Suprapubic skin (tissue), 4 donors: ENCODE data around the gene PEDS1. TPM values are rescaled to one million over a fixed set of nuclear protein-coding genes. Genes with fewer than 3 reads are reported as not detected.
A peak's percentile ranks its signal among the peaks of the same experiment; 100 is the strongest.
"Not testable (repeated sequence)": the region's sequence is repeated elsewhere in the genome, so short reads cannot be mapped to it uniquely, and the experiment has no call there.

ENCODE experiments used
- DNase-seq, 2 donors: peaks; one replicate each; pipeline ENCODE4 v3.0.0-alpha.2; 2019; ENCODE audit warnings: low spot score in 2 of 2
- H3K27ac ChIP-seq: fragments of 200-600 bp; sonication (generic); one replicate; pipeline ENCODE4 v1.5.1; 2019
- H3K27me3 ChIP-seq: fragments of 200-600 bp; sonication (generic); one replicate; pipeline ENCODE4 v1.5.1; 2019
- H3K36me3 ChIP-seq: fragments of 200-600 bp; sonication (generic); one replicate; pipeline ENCODE4 v1.5.1; 2019
- H3K4me1 ChIP-seq: fragments of 200-600 bp; sonication (generic); one replicate; pipeline ENCODE4 v1.5.1; 2019
- H3K4me3 ChIP-seq: fragments of 200-600 bp; sonication (generic); one replicate; pipeline ENCODE4 v1.5.1; 2019; ENCODE audit warnings: mild to moderate bottlenecking
- H3K9me3 ChIP-seq: fragments of 200-600 bp; sonication (generic); one replicate; pipeline ENCODE4 v1.5.1; 2019
- CTCF ChIP-seq, 2 donors: fragments of 200-600 bp in 1 of 2; fragments of 450-650 bp in 1 of 2; sonication (generic) in 1 of 2; IDR thresholded peaks; one replicate each; pipeline ENCODE4 v1.5.1; 2016 to 2019; ENCODE audit warnings: antibody characterized with exemption in 2 of 2, mild to moderate bottlenecking in 1 of 2, moderate library complexity in 1 of 2
- EP300 ChIP-seq: sonication (generic); formaldehyde crosslinking; IDR thresholded peaks from one replicate; pipeline ENCODE4 v1.6.1; 2017; ENCODE audit warnings: antibody characterized with exemption
- POLR2A ChIP-seq, 2 donors: fragments of 450-650 bp; IDR thresholded peaks; one replicate each; pipeline ENCODE4 v1.6.1; 2017; ENCODE audit warnings: antibody characterized with exemption in 2 of 2, mild to moderate bottlenecking in 2 of 2, moderate library complexity in 2 of 2
- POLR2AphosphoS5 ChIP-seq, 3 donors: sonication (generic); formaldehyde crosslinking; IDR thresholded peaks; one replicate each; pipeline ENCODE4 v1.6.1; 2017; ENCODE audit warnings: antibody characterized with exemption in 3 of 3
- WGBS: methylation state at CpG from one replicate; pipeline ENCODE4 v1.1.5; 2018; 5-methylcytosine and 5-hydroxymethylcytosine counted together
- total RNA-seq, 4 donors: library from RNA; depleted of rRNA; stranded (reverse); fragments of >200 nt; gene quantifications; one replicate each; pipeline ENCODE4 v1.1.0, GENCODE V29; 2016

The PEDS1 gene
- total RNA-seq, 4 donors from 2014 or later = 30.5 to 82.2 (median 57.3) TPM

- TF ChIP-seq POLR2AphosphoS5 (IDR thresholded peaks at IDR 0.05) = no peak
- WGBS = 64% methylated on average over 4 of the region's 4 CpGs
- Histone ChIP-seq H3K27ac (no peak overlapping the region), H3K36me3 (no peaks in the 10 kb centered on the region), H3K4me1 (peaks cover 67% of the 10 kb centered on the region), H3K9me3 (no peaks in the 10 kb centered on the region), H3K4me3 (no peak overlapping the region), H3K27me3 (no peaks in the 10 kb centered on the region)
- DNase-seq = peak; percentile 7 to 48
Observed at GRCh38 chr20:50108556-50109235, 44.8 kb downstream of the PEDS1 start.

GRCh38 chr20:50107796-50108331 lies 45.7 kb downstream of the PEDS1 start:
- DNase-seq = peak; percentile 40 to 60
- no peak overlapping the region for H3K27ac ChIP-seq
- H3K4me1 ChIP-seq = peaks cover 62% of the 10 kb centered on the region
- WGBS = 67% methylated on average over 6 of the region's 6 CpGs
- no peaks in the 10 kb centered on the region for H3K36me3 ChIP-seq
- no peaks in the 10 kb centered on the region for H3K27me3 ChIP-seq
- H3K9me3 ChIP-seq = no peaks in the 10 kb centered on the region
- TF ChIP-seq POLR2AphosphoS5 (IDR thresholded peaks at IDR 0.05) (no peak), EP300 (no peak), CTCF (IDR thresholded peaks at IDR 0.05) (no peak), POLR2A (IDR thresholded peaks at IDR 0.05) (no peak)
- H3K4me3 ChIP-seq = no peak overlapping the region

- H3K27ac ChIP-seq = no peak overlapping the region
- DNase-seq = peak in 1 of 2 donors; percentile 4
- TF ChIP-seq CTCF (IDR thresholded peaks at IDR 0.05) (no peak), POLR2AphosphoS5 (IDR thresholded peaks at IDR 0.05) (no peak), EP300 (no peak), POLR2A (IDR thresholded peaks at IDR 0.05) (no peak)
- H3K36me3 ChIP-seq = no peaks in the 10 kb centered on the region
- no peaks in the 10 kb centered on the region for H3K9me3 ChIP-seq
- WGBS = 86% methylated on average over 6 of the region's 6 CpGs
- no peaks in the 10 kb centered on the region for H3K27me3 ChIP-seq
- peaks cover 60% of the 10 kb centered on the region for H3K4me1 ChIP-seq
- H3K4me3 ChIP-seq = no peak overlapping the region
Observed at GRCh38 chr20:50107086-50107660, 46.4 kb downstream of the PEDS1 start.

- H3K4me3 ChIP-seq, DNase-seq, H3K36me3 ChIP-seq, H3K27me3 ChIP-seq, H3K9me3 ChIP-seq, H3K27ac ChIP-seq: not testable (repeated sequence)
- WGBS = 78% methylated on average over 5 of the region's 5 CpGs
- H3K4me1 ChIP-seq = peaks cover 57% of the 10 kb centered on the region
Observed at GRCh38 chr20:50106669-50107068, 46.9 kb downstream of the PEDS1 start.

Other genes starting within 250 kb of the PEDS1 start
- gene SPATA2, start 238.2 kb downstream of the PEDS1 start, total RNA-seq = 1 to 10 TPM; 7.3 to 9.3 (median 8.7) TPM
- gene RNF114, start 217.3 kb downstream of the PEDS1 start, total RNA-seq = 100 to 1,000 TPM; 134 to 150 (median 138) TPM
- 1 to 10 TPM in 3 of 4 donors, under 1 TPM in 1; 0.56 to 4.1 (median 1.4) TPM for gene SNAI1, start 170.7 kb downstream of the PEDS1 start, total RNA-seq
- 100 to 1,000 TPM in 2 of 4 donors, 10 to 100 TPM in 2; 80.5 to 162 (median 99.0) TPM for gene UBE2V1, start 40.6 kb downstream of the PEDS1 start, total RNA-seq
- gene CEBPB, start 37.1 kb upstream of the PEDS1 start, total RNA-seq = 10 to 100 TPM; 43.2 to 83.9 (median 69.2) TPM